HG02588 (cell line): ENCODE data around the gene SCN9A.
"Not testable (repeated sequence)": the region's sequence is repeated elsewhere in the genome, so short reads cannot be mapped to it uniquely, and the experiment has no call there.

ENCODE experiments used
- ATAC-seq: cut with Tn5 transposase; IDR thresholded peaks from one replicate; pipeline ENCODE4 v1.9.1; 2021; ENCODE audit warnings: mild to moderate bottlenecking, moderate library complexity; ENCODE audit not compliant: unreplicated experiment

Gene SCN9A

GRCh38 chr2:166249318-166249717 lies 126.4 kb downstream of the SCN9A start:
- ATAC-seq, result no peak

- no peak for ATAC-seq
These were observed 128.8 kb downstream of the SCN9A start for GRCh38 chr2:166246901-166247300.

- ATAC-seq, result no peak
These were observed 133.4 kb downstream of the SCN9A start for GRCh38 chr2:166242309-166242708.

GRCh38 chr2:166240387-166241313 lies 135.1 kb downstream of the SCN9A start:
- ATAC-seq, result no peak

GRCh38 chr2:166239548-166239947 lies 136.2 kb downstream of the SCN9A start:
- no peak for ATAC-seq

GRCh38 chr2:166238176-166238575 lies 137.6 kb downstream of the SCN9A start:
- no peak for ATAC-seq

GRCh38 chr2:166234112-166234846 lies 141.5 kb downstream of the SCN9A start:
- no peak for ATAC-seq

GRCh38 chr2:166233244-166233643 lies 142.5 kb downstream of the SCN9A start:
- no peak for ATAC-seq

- ATAC-seq, result no peak
These were observed 145.0 kb downstream of the SCN9A start for GRCh38 chr2:166230724-166231070.

GRCh38 chr2:166230024-166230723 lies 145.6 kb downstream of the SCN9A start:
- ATAC-seq, result no peak

- ATAC-seq, result no peak
These were observed 146.1 kb downstream of the SCN9A start for GRCh38 chr2:166229678-166230023.

GRCh38 chr2:166224197-166224596 lies 151.5 kb downstream of the SCN9A start:
- ATAC-seq, result no peak

- ATAC-seq, result no peak
These were observed 152.4 kb downstream of the SCN9A start for GRCh38 chr2:166223298-166223697.

- no peak for ATAC-seq
These were observed 164.7 kb downstream of the SCN9A start for GRCh38 chr2:166211079-166211478.

- not testable (repeated sequence) for ATAC-seq
These were observed 165.8 kb downstream of the SCN9A start for GRCh38 chr2:166209944-166210343.

- not testable (repeated sequence) for ATAC-seq
These were observed 166.4 kb downstream of the SCN9A start for GRCh38 chr2:166209367-166209766.

- ATAC-seq, result not testable (repeated sequence)
These were observed 169.6 kb downstream of the SCN9A start for GRCh38 chr2:166206153-166206552.

GRCh38 chr2:166202778-166203177 lies 173.0 kb downstream of the SCN9A start:
- no peak for ATAC-seq

GRCh38 chr2:166197446-166197845 lies 178.3 kb downstream of the SCN9A start:
- ATAC-seq, result no peak

- ATAC-seq, result no peak
These were observed 182.3 kb downstream of the SCN9A start for GRCh38 chr2:166193407-166193806.

GRCh38 chr2:166188084-166188483 lies 187.7 kb downstream of the SCN9A start:
- no peak for ATAC-seq

GRCh38 chr2:166184789-166185188 lies 191.0 kb downstream of the SCN9A start:
- no peak for ATAC-seq
